Breast epithelium (tissue), 4 donors: ENCODE results near the gene TOPBP1. TPM values are rescaled to one million over a fixed set of nuclear protein-coding genes. Genes with fewer than 3 reads are reported as not detected.

ENCODE experiments used
- DNase-seq, 2 donors: peaks; one replicate each; pipeline ENCODE4 v3.0.0-alpha.2; 2019; ENCODE audit warnings: low spot score in 2 of 2
- H3K27ac ChIP-seq, 2 donors: fragments of 200-600 bp; sonication (generic) in 1 of 2; one replicate each; pipeline ENCODE4 v1.5.1; 2016 to 2019; ENCODE audit warnings: mild to moderate bottlenecking in 1 of 2
- H3K27me3 ChIP-seq, 2 donors: fragments of 200-600 bp; sonication (generic) in 1 of 2; one replicate each; pipeline versions ENCODE4 v1.5.1 to v1.6.0; 2017 to 2019; ENCODE audit warnings: control low read depth in 1 of 2, mild to moderate bottlenecking in 1 of 2
- H3K36me3 ChIP-seq: fragments of 200-600 bp; one replicate; pipeline ENCODE4 v1.5.1; 2019
- H3K4me1 ChIP-seq, 2 donors: fragments of 200-600 bp; sonication (generic); one replicate each; pipeline ENCODE4 v1.5.1; 2016 to 2019; ENCODE audit warnings: control low read depth in 1 of 2
- H3K4me3 ChIP-seq, 3 donors: fragments of 200-600 bp; sonication (generic); 1 replicate in 2 of 3; 2 replicates in 1 of 3; pipeline ENCODE4 v1.5.1; 2016 to 2019; ENCODE audit warnings: mild to moderate bottlenecking in 3 of 3, moderate library complexity in 2 of 3
- H3K9me3 ChIP-seq, 2 donors: fragments of 200-600 bp; sonication (generic) in 1 of 2; one replicate each; pipeline ENCODE4 v1.5.1; 2016 to 2019; ENCODE audit warnings: control low read depth in 1 of 2
- CTCF ChIP-seq, 3 donors: fragments of 450-650 bp; IDR thresholded peaks; one replicate each; pipeline ENCODE4 v1.5.1; 2016 to 2017; ENCODE audit warnings: antibody characterized with exemption in 3 of 3, mild to moderate bottlenecking in 3 of 3, moderate library complexity in 3 of 3
- POLR2A ChIP-seq: fragments of 450-650 bp; IDR thresholded peaks from one replicate; pipeline ENCODE4 v1.6.1; 2016; ENCODE audit warnings: antibody characterized with exemption, mild to moderate bottlenecking, moderate library complexity
- POLR2AphosphoS5 ChIP-seq, 3 donors: sonication (generic); formaldehyde crosslinking; IDR thresholded peaks; one replicate each; pipeline ENCODE4 v1.6.1; 2017; ENCODE audit warnings: antibody characterized with exemption in 3 of 3
- intact Hi-C: fragments of 100-400 bp; cut with DNase I; formaldehyde crosslinking; loops from one replicate; pipeline ENCODE4 v1.15.1; 2023; ENCODE audit warnings: low total_unique reads
- total RNA-seq, 3 donors: library from RNA; depleted of rRNA; stranded (reverse); fragments of >200 nt; gene quantifications; one replicate each; pipeline ENCODE4 v1.1.0, GENCODE V29; 2016

The TOPBP1 gene
- total RNA-seq, 3 donors from 2014 or later = 33.4 to 58.1 (median 38.7) TPM

- Histone ChIP-seq H3K4me1 (peaks cover 0 to 4% of the 10 kb centered on the region in 2 donors), H3K36me3 (no peaks in the 10 kb centered on the region), H3K27me3 (no peaks in the 10 kb centered on the region), H3K27ac (peak overlapping the region; percentile 81 to 97), H3K4me3 (no peak overlapping the region), H3K9me3 (no peaks in the 10 kb centered on the region)
- TF ChIP-seq CTCF (IDR thresholded peaks at IDR 0.05) = no peak
- peak in 2 of 3 donors; percentile 21 to 64 for TF ChIP-seq POLR2AphosphoS5 (IDR thresholded peaks at IDR 0.05)
- no peak for TF ChIP-seq POLR2A
- intact Hi-C loops = no loop called here
- DNase-seq = peak in 1 of 2 donors; percentile 68
Observed at GRCh38 chr3:133570139-133570936, 91.4 kb downstream of the TOPBP1 start.

GRCh38 chr3:133568294-133569014 is 93.3 kb downstream of the TOPBP1 start:
- intact Hi-C loops = no loop called here
- H3K9me3 ChIP-seq = no peaks in the 10 kb centered on the region
- H3K4me1 ChIP-seq = no peaks in the 10 kb centered on the region
- H3K27me3 ChIP-seq = no peaks in the 10 kb centered on the region
- no peak overlapping the region for H3K4me3 ChIP-seq
- no peak for DNase-seq
- H3K36me3 ChIP-seq = no peaks in the 10 kb centered on the region
- TF ChIP-seq POLR2AphosphoS5 (IDR thresholded peaks at IDR 0.05) (no peak), CTCF (IDR thresholded peaks at IDR 0.05) (no peak)
- peak overlapping the region in 1 of 2 donors; percentile 97 for H3K27ac ChIP-seq

- no peaks in the 10 kb centered on the region for H3K27me3 ChIP-seq
- TF ChIP-seq POLR2A = no peak
- no peak for TF ChIP-seq CTCF (IDR thresholded peaks at IDR 0.05)
- no peak for TF ChIP-seq POLR2AphosphoS5 (IDR thresholded peaks at IDR 0.05)
- H3K36me3 ChIP-seq = no peaks in the 10 kb centered on the region
- no peaks in the 10 kb centered on the region for H3K4me1 ChIP-seq
- intact Hi-C loops = no loop called here
- no peak overlapping the region for H3K27ac ChIP-seq
- H3K4me3 ChIP-seq = no peak overlapping the region
- no peaks in the 10 kb centered on the region for H3K9me3 ChIP-seq
- DNase-seq = no peak
Observed at GRCh38 chr3:133563816-133564215, 97.9 kb downstream of the TOPBP1 start.

- H3K36me3 ChIP-seq = no peaks in the 10 kb centered on the region
- no peaks in the 10 kb centered on the region for H3K4me1 ChIP-seq
- DNase-seq = no peak
- no peaks in the 10 kb centered on the region for H3K9me3 ChIP-seq
- H3K27ac ChIP-seq = no peak overlapping the region
- no peak overlapping the region for H3K4me3 ChIP-seq
- TF ChIP-seq POLR2AphosphoS5 (IDR thresholded peaks at IDR 0.05) (no peak), POLR2A (no peak), CTCF (IDR thresholded peaks at IDR 0.05) (no peak)
- intact Hi-C loops = no loop called here
- no peaks in the 10 kb centered on the region for H3K27me3 ChIP-seq
Observed at GRCh38 chr3:133563186-133563591, 98.6 kb downstream of the TOPBP1 start.

- Histone ChIP-seq H3K4me1 (no peaks in the 10 kb centered on the region), H3K27me3 (no peaks in the 10 kb centered on the region), H3K36me3 (no peaks in the 10 kb centered on the region), H3K9me3 (no peaks in the 10 kb centered on the region), H3K4me3 (no peak overlapping the region), H3K27ac (no peak overlapping the region)
- no peak for DNase-seq
- intact Hi-C loops = no loop called here
- TF ChIP-seq POLR2A = no peak
Observed at GRCh38 chr3:133562376-133562775, 99.4 kb downstream of the TOPBP1 start.
